ENCODE measurements around the gene SCAF1.

- TF ChIP-seq CTCF (IDR thresholded peaks at IDR 0.05) (no peak), POLR2A (IDR thresholded peaks at IDR 0.05) (no peak)
Observed at GRCh38 chr19:49594157-49594992, 47.6 kb upstream of the SCAF1 start.
